Measurements from ENCODE around the gene RASSF6.

- TF ChIP-seq CTCF (IDR thresholded peaks at IDR 0.05; ENCODE audit: low read depth, low read length) (no peak), POLR2A (IDR thresholded peaks at IDR 0.05; ENCODE audit: extremely low read depth, insufficient read length) (no peak)
These were observed 16.2 kb downstream of the RASSF6 start for GRCh38 chr4:73603854-73604584.
